Endometrial microvascular endothelial cells (primary cell): ENCODE data around the gene FAM171A2. TPM values are rescaled to one million over a fixed set of nuclear protein-coding genes. Genes with fewer than 3 reads are reported as not detected.
"Not testable (repeated sequence)": the region's sequence is repeated elsewhere in the genome, so short reads cannot be mapped to it uniquely, and the experiment has no call there.

Experiments used
- in situ Hi-C: cut with HindIII; loops from 2 replicates; pipeline ENCODE4 v1.10.0; 2017; ENCODE audit warnings: low sequenced_read_pairs, low pct_unique_long_range_greater_than_20kb; ENCODE audit errors: inconsistent ontology term
- total RNA-seq: library from RNA; depleted of rRNA; stranded (reverse); fragments of >200 nt; gene quantifications from one replicate; pipeline ENCODE4 v1.2.3, GENCODE V29; 2015; ENCODE audit errors: inconsistent ontology term

The FAM171A2 gene
- total RNA-seq, 1 donor from 2014 or later: 3.3 TPM

- in situ Hi-C loops: no loop called here
Observed at GRCh38 chr17:44350733-44351226, 12.9 kb downstream of the FAM171A2 start.

DNA sequence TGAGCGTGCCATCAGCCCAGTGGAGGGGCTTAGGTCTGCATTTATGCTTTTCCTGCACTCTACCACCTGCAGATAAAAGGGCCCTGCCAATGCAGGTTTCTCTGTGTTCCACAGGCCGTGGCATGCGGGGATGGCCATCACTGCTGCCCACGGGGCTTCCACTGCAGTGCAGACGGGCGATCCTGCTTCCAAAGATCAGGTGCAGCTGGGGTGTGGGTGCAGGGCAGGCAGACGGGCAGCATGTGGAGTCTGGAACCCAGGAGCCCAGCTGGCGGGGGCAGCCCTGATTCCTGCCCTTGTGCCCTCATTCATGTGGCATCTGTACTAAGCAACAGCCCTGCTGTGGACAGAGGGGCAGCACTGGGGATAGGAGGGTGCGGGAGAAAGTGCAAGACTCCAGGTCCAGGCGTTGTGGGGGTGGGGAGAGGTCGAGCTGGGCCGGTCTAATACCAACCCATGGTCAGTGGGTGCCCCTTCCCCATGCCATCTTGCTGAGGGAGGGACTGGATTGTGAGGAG, 14.0 kb downstream of the FAM171A2 start:
- in situ Hi-C loops: no loop called here

- in situ Hi-C loops: no loop called here
Observed at GRCh38 chr17:44348988-44349364, 14.7 kb downstream of the FAM171A2 start.

DNA sequence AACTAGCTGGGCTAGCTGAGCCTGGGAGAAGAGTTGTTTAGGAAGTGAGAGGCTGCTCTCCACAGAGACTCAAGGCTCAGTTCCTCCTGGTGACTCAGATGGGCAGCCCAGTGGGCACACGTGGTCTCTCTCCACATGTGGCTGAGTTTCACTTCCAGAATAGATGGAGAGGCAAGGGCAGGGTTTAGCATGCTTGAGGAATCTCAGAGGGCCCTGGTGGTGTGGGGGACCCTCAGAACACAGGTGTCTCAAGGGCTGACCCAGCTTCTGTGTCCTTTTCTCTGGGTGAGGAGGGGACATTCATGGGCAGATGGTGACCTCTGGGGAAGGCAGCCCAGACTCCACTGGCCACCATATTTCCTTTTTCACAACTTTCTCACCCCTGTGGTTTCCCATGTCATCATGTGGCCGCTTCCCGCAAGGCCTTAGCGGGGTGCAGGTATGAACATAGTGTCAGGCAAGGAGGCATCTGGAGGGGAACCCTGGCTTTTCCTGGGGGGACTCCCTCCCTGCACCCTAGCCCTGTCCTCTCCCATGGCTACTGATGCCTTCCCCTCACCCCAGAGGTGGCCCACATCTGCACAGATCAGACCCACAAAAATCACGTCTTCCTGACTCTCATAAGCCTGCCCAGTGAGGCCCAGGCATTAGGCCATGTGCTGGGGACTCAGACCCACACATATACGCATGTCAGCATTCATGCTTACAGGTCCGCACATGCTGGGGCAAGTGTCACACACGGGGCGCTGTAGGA, 15.2 kb downstream of the FAM171A2 start:
- in situ Hi-C loops: no loop called here

DNA sequence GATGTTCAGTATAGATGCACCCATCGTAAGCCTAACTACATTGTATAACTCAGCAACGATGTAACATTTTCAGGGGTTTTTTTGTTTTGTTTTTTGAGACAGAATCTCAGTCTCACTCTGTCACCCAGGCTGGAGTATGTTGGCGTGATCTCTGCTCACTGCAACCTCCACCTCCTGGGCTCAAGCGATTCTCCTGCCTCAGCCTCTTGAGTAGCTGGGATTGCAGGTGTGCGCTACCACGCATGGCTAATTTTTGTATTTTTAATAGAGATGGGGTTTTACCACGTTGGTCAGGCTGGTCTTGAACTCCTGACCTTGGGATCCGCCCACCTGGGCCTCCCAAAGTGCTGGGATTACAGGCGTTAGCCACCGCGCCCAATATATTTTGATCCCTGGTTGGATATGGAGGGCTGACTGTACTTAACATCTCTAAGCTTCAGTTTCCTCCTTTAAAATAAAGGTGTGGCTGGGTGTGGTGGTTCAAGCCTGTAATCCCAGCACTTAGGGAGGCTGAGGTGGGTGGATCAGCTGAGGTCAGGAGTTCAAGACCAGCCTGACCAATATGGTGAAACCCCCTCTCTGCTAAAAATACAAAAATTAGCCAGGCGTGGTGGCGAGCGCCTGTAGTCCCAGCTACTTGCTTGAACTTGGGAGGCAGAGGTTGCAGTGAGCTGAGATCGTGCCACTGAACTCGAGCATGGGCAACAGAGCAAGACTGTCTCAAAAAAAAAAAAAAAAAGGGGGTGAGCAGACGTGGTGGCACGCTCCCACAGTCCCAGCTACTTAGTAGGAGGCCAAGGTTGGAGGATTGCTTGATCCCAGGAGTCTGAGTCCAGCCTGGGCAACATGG, 16.2 kb downstream of the FAM171A2 start:
- in situ Hi-C loops: not testable (repeated sequence)

DNA sequence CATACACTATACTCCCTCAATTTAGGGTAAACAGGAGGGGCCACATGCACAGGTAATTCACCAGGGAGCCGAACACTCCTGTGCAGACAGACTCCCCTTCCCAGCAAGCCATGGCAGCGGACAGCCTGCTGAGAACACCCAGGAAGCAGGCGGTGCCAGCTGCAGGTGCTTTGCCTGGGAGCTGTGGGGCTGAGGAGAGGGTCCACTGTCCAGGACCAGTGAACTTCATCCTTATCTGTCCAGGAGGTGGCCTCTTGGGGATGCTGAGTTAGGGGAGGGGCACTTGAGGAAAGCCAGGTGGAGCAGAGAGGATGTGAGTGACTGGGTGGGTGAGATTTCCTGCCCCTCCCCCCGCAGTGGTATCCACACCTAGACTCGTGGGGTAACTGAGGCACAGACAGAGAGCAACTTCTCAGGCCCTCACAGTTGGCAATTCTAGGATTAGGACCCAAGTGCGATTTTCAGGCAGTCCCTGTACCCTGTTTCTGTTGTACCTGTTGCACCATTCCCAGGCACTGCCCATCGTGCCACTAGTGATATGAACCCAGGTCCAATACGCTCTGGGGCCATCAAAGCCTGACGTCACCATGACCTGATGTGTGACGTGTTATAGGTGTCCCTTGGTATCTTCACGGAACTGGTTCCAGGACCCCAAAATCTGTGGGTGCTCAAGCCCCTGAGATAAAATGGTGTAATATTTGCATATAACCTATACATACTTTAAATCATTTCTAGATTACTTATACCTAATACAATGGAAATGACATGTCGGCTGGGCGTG, 17.4 kb downstream of the FAM171A2 start:
- in situ Hi-C loops: no loop called here

- in situ Hi-C loops: no loop called here
Observed at GRCh38 chr17:44345454-44346026, 18.1 kb downstream of the FAM171A2 start.

- in situ Hi-C loops: no loop called here
Observed at GRCh38 chr17:44344939-44345453, 18.7 kb downstream of the FAM171A2 start, which contains the start of gene GRN. GRN (plus strand) TSS chr17:44345302; CDS start chr17:44349165, 3,863 bp downstream.

DNA sequence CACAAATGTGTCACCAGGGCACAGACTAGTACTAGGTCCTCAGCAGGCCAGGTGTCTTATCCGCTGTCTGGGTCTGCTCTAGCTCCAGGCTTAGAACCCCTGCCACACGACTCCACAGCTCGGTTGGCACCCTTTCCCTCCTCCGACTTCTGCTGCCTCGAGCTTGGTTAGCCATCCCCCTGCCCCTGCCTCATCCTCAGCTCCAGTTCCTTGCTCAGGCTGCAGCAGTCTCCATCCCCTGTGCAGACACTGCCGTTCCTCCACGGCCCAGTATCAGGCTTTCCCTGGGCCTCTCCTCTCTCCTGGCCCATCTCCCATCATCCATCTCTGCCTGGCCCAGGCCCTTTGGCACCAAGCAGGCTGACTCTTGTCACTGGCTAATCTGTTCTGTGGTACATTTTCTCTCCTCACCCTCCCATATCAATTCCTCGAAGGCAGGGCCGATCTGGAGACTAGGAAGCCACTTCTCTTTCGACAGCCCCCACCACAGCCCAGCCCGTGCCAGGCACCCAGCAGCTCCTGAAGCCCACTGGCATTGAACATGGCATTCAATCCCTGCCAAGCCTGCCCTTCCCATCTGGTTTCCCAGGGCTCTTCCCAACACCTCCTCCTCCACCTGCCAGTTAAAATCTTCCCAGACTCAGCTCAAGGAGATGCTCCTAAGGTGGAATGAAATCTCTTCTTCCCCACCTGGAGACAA, 20.0 kb downstream of the FAM171A2 start:
- in situ Hi-C loops: no loop called here

GRCh38 chr17:44340553-44340952, 23.1 kb downstream of the FAM171A2 start:
- in situ Hi-C loops: not testable (repeated sequence)

GRCh38 chr17:44338702-44339101, 25.0 kb downstream of the FAM171A2 start:
- in situ Hi-C loops: no loop called here

DNA sequence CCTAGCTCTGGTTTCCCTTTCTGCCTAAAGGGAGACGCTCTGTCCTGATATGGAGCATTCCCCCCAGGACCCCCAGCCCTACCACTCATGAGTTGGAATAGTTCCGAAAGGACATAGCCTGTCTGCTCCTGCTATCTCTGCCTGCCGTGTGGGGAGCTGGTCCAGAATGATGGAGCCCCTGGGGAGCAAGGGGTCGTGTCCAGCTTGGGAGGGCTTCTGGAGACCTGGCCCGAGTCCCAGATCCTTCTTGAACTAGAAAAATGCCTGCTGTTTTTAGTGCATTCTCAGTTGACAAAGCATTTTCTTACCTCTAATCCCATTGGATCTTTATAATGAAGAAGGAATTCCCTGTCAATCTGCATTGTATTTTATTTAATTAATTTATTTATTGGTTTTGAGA, 27.7 kb downstream of the FAM171A2 start:
- in situ Hi-C loops: no loop called here

- in situ Hi-C loops: no loop called here
Observed at GRCh38 chr17:44335564-44335963, 28.1 kb downstream of the FAM171A2 start.

- in situ Hi-C loops: no loop called here
Observed at GRCh38 chr17:44334727-44335126, 28.9 kb downstream of the FAM171A2 start.

GRCh38 chr17:44334315-44334714, 29.3 kb downstream of the FAM171A2 start:
- in situ Hi-C loops: no loop called here

DNA sequence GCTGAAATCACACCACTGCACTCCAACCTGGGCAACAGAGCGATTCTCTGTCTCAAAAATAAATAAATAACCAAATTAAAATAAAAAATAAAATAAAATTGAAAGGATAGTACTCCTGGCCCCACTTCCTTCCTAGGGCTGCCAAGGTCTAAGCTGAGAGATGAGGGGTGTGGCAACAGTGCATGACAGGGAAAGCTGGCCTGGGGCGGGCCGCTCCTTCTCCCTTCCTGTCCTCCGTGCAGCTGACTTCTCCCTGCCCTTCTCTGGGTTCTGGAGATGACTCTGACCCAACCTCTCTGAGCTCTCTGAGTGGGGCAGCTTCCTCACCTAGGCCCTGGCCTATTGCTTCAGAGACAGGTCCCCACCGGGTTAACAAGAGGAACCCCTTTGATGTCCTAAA, 30.3 kb downstream of the FAM171A2 start:
- in situ Hi-C loops: no loop called here

DNA sequence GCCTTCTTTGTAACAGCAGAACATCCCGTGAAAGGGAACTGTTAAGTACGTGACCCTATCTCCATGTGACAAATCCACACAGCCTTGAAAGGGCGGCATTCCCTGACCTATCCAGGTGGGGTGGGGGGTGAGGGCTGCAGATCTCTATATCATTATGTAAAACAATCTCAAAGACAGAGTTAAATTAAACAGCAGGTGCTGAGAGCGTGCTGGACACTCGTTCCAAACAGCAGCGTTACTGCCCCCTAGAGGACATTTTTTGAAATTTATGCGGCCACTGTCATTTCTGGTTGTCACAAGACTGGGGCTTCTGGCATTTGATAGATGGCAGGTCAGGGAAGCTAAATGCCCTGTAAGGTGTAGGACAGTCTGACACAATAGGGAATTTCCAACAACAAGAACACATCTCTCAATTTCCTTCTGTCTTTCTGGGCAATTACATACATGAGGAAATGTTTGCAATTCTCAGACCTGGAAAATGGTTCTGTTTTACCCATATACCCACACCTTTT, 32.3 kb downstream of the FAM171A2 start:
- in situ Hi-C loops: no loop called here

GRCh38 chr17:44330263-44330662, 33.4 kb downstream of the FAM171A2 start:
- in situ Hi-C loops: not testable (repeated sequence)
